HG03045 (cell line): Measurements from ENCODE around the gene NFYC.

Experiments used
- ATAC-seq: cut with Tn5 transposase; IDR thresholded peaks from one replicate; pipeline ENCODE4 v1.9.1; 2021; ENCODE audit warnings: mild to moderate bottlenecking, moderate library complexity; ENCODE audit not compliant: unreplicated experiment

NFYC gene

GRCh38 chr1:40794974-40795715 is 103.6 kb downstream of the NFYC start:
- no peak for ATAC-seq

DNA sequence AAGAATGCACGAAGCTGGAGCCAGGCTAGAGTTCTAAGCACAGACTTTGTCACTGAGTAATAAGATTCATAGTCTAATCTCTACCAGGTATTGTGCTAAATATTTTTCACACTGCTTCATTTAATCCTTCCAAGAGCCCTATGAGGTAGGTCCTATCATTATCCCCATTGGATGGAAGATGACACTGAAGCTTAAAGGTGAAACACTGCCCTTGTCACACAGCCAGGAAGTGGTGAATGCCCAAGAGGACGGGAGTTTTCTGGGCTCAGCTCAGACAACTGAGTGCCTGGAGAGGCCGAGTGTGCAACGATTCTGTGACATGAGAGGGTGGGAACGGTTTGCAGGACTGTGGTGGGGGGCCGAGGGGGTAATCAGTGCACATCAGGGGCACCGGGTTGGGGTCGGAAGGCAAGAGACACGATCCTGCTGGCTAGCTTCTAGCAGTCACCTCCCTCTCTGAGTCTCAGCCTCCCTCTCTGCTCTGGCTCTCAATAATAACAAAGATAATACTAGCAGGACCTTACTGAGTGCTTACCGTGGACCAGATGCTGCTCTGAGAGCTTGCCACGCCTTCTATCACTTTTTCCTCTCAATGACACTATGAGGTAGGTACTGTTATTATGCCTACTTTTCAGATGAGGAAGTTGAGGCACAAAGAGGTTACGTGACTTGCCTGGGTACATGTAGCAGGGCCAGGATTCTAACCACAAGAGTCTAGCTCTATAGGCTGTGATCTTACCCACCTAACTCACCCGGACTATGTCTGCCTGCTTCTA is 104.5 kb downstream of the NFYC start:
- ATAC-seq, result no peak

GRCh38 chr1:40796939-40797667 is 105.6 kb downstream of the NFYC start:
- no peak for ATAC-seq

GRCh38 chr1:40797668-40798010 is 106.1 kb downstream of the NFYC start:
- no peak for ATAC-seq

- no peak for ATAC-seq
These were observed 107.1 kb downstream of the NFYC start for GRCh38 chr1:40798366-40799281.

DNA sequence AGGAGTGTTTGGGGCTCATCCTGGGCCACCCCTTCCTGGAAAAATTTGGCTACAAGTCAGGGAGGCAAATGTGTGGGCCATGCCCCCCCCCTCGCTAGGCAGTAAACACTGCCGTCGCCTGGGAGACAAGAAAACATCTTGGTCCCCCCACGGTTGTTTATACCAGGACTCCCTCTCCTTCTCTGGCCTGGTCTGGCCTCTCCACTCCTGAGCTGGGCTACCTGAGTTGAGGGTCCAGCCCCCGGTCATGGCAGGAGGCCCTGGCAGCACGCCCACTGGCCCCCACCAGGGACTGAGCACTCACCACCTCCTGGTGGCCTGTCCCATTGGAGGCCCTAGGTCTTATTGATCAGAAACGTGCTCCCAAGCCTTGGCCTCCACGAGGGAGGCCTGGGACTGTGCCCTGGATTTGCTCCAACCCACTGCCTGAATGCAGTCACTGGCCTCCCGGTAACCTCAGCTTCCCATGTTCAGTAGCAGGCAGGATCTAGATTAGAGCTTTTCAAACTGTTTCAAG is 107.9 kb downstream of the NFYC start:
- no peak for ATAC-seq

DNA sequence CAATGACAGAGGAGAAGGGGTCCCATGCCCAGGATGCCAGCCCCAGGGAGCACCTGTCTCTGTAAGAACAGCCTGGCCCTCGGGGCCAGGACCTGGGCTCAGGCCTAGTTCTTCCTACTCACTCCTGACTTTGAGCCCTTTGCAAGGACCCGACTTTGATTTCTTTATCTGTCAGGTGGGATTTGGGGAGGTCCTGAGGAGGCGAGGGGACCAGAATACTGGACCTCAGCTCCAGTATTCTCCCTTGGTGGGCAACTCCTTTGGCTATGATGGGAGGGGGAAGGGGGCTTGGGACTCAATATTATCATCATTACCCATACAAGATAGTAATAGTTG is 110.2 kb downstream of the NFYC start:
- no peak for ATAC-seq

GRCh38 chr1:40802078-40802741 is 110.7 kb downstream of the NFYC start:
- ATAC-seq, result no peak

DNA sequence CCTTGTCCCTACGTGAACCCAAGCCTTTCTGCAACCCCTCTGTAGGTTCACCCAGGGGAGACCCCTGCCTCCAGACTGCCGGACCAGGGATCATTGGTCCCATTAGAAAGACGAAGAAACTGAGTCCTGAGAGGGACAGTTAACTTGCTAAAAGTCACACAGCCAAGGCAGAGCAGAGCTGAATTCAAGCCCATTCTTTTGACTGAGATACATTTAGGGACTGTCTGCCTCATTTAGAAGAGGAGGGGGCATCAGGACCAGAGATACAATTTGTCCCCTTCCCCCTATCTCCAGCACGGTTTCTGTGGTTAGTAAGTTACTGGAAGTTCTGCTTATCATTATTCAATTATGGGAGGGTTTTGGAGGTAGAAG is 111.2 kb downstream of the NFYC start:
- ATAC-seq, result no peak

DNA sequence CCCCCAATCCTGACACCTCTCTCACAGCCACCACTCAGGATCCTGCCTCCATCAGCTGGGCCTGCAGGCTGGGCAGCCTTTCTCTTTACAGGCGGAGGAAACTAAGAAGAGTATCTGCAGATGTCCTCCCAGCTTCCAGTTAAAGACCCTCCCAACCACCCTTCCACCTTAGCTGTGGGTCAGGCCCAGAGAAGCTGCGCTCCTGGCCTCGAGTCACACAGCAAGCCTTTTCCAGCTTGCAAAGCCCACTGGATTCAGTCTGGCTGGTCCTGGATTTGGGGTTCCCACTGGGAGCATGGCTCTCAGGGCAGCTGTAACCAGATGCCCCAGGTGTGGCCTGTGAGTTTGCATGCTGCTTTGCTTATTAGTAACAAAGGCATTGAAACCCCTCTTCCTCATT is 111.9 kb downstream of the NFYC start:
- no peak for ATAC-seq

DNA sequence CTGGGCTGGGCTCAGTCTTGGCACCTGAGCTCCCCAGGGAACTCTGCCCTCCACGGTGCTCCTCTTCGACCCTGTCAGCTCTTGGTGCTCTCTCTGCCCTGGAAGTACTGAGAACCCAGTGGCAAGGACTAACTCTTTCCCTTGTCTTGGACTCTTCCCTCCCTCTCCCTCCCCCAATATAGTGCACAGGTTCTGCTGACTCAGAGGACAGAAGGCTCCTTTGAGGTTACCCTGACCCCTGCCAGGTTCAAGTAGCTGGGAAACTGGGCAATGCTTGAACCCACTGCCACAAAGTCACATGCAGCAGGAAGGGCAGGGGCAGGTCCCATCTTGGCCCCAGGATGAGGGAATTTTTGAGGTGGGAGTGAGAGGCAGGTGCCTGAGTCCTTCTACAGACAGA is 112.4 kb downstream of the NFYC start:
- no peak for ATAC-seq

DNA sequence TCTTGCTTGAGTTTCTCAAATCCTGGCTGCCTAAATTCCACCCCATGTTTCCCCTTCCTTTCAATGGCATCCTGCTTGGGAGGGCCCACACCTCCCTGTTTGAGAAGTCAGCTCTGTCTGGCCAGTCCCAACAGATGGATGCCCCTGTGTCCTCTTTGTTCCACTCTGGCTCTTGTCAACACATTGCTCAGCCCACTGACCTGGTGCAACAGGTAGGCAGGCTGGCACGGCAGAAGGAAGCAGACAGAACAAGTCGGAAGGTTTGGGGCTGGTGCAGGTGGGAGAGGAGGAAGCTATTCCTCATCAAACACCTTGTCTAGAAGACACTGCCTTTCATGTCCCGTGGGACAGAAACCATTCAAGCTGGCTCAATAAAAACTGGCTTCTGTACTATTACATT is 114.7 kb downstream of the NFYC start:
- no peak for ATAC-seq

DNA sequence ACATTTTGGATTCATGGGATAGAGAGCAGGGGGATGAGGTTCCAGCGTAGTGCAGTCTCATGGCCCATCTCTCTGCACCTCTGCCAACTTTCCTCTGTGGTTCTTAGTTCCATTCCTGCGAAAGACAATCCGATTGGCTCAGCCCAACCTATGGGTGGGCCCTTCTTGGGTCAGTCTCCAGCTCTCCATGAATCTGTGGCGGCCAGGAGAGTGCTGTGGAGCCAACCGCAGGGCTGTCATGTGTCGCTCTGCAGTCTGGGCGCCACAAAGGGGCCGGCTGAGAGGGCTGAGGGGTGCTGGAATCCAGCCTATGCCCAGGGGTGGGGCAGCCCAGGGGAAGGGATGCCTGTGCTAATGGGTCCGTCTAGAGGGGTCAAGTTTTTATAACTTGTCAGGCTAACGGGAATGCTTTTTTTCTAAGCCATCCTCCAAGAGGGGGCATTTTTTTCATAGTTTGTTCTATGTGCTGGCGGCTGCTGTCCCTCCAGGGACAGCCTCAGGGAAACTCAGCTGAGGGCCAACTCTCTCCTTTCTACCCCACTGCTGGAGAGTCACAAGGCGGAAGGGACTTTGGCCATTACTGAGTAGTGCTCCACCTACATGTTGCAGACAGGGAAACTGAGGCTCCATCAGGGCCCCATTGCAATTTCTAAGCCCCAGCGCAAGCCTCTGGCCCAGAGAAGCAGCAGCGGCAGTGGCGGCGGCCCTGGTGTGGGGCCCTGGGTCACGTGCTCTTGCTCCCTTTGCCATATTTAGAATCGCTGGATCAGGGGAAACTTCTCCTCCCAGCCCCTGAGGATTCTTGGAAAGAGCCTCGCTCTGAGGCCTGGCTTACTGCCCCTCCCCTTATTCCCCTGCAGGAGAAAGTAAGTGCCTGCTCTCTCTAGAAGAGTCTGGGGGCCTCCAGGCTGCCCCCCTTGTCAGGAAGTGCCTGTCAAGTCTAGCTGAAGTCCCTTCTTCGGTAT is 115.5 kb downstream of the NFYC start:
- ATAC-seq, result no peak

- ATAC-seq, result no peak
These were observed 116.5 kb downstream of the NFYC start for GRCh38 chr1:40808002-40808401.

GRCh38 chr1:40808444-40808843 is 116.9 kb downstream of the NFYC start:
- ATAC-seq, result no peak

DNA sequence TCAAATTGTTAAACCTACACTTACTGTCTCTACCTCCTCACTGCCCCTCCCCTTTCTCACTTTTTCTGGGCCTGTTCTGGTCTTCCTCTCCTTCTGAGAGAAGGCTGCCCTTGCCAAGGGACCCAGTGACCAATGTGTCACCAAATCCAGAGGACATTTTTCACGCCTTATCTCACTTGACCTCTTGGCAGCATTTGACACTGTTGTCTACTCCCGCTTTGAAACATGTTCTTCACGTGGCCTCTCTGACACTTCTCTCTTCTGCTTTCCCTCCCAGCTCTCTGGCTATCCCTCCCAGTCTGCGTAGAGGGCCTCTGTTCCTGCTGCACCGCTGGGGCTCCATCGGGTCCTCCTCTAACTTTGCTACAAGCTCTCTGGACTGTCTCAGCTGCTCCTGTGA is 117.4 kb downstream of the NFYC start:
- no peak for ATAC-seq

- ATAC-seq, result no peak
These were observed 119.4 kb downstream of the NFYC start for GRCh38 chr1:40810927-40811326.

DNA sequence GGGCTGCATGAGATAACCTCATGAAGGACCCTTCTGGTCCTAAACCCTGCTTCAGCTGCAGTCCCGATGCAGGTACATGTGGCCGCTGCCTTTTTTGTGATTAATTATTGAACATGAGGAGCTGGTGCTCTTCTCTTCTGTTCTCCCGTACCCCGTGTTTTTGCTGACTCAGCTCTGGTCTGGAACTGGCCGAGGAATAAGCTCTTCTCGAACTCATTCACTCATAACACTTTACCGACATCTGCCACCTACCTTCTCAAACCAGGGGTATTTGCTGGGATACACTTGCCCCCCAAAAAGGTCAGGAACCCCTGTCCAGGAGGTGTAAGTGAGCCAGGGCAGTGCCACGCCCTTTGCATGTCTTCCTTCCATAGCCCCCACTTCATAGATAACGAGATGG is 123.9 kb downstream of the NFYC start:
- no peak for ATAC-seq

DNA sequence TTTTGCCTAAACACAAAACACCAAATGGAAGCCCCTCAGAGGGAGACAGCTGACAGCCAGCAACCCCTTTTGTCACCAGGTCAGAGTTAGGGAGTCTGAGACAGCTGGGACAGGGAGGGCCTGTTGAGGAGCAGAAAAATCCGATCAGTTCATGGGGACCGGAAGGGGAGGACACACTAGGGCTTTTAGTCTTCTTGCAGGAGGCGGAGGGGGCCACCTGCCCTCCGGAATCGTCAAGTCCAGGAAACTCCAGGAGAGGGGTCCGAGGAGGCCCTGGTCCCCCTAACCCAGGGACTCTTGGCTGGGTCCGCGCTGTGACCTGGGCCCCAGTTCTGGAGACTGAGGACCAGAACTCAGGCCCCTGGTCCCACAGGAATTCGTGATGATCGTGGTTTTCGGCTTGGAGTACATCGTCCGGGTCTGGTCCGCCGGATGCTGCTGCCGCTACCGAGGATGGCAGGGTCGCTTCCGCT is 126.3 kb downstream of the NFYC start:
- ATAC-seq, result no peak
